Colonic mucosa (tissue), 4 donors: Measurements from ENCODE around the gene LRGUK. TPM values are rescaled to one million over a fixed set of nuclear protein-coding genes. Genes with fewer than 3 reads are reported as not detected.

Experiments used
- DNase-seq: peaks from one replicate; pipeline ENCODE4 v3.0.0-alpha.2; 2020
- H3K27ac ChIP-seq: fragments of 200-600 bp; one replicate; pipeline ENCODE4 v1.8.0; 2021
- H3K27me3 ChIP-seq: fragments of 200-600 bp; one replicate; pipeline ENCODE4 v1.8.0; 2021
- H3K36me3 ChIP-seq: fragments of 200-600 bp; one replicate; pipeline ENCODE4 v1.8.0; 2021
- H3K4me1 ChIP-seq: fragments of 200-600 bp; one replicate; pipeline ENCODE4 v1.8.0; 2021; ENCODE audit warnings: mild to moderate bottlenecking
- H3K4me3 ChIP-seq: fragments of 200-600 bp; one replicate; pipeline ENCODE4 v1.8.0; 2021
- H3K9ac ChIP-seq, 2 donors: one replicate each; pipeline ENCODE4 v1.7.0; 2013; ENCODE audit warnings: control low read depth in 2 of 2, low read depth in 2 of 2, low read length in 2 of 2
- H3K9me3 ChIP-seq: fragments of 200-600 bp; one replicate; pipeline ENCODE4 v1.8.0; 2021
- CTCF ChIP-seq: fragments of 200-600 bp; IDR thresholded peaks from one replicate; pipeline ENCODE4 v1.8.0; 2022; ENCODE audit warnings: antibody characterized with exemption, mild to moderate bottlenecking
- intact Hi-C: fragments of 100-400 bp; cut with DNase I; formaldehyde crosslinking; loops from one replicate; pipeline ENCODE4 v1.14.1; 2022
- total RNA-seq, 2 donors: library from RNA; stranded (reverse); fragmentation: NEBNext Ultra II Directional in 1 of 2; extraction: Animal tissue kit (Norgen Biotek cat#: 25700) in 1 of 2; gene quantifications; one replicate each; pipeline ENCODE4 v1.2.1, GENCODE V29; 2021
- donor health status: healthy.
- donor health status: DM: no; HTN: no; CAD: no.
- donor health status: DM: no; HTN: no; CAD: no.

The LRGUK gene
- total RNA-seq, 2 donors from 2014 or later, result 0.37 to 0.69 TPM

- no peaks in the 10 kb centered on the region for H3K27me3 ChIP-seq
- intact Hi-C loops, result no loop called here
- no peak overlapping the region for H3K4me3 ChIP-seq
- H3K4me1 ChIP-seq, result no peaks in the 10 kb centered on the region
- H3K27ac ChIP-seq, result no peak overlapping the region
- H3K9ac ChIP-seq, result no peak overlapping the region
- no peaks in the 10 kb centered on the region for H3K9me3 ChIP-seq
- TF ChIP-seq CTCF, result no peak
- DNase-seq, result no peak
- H3K36me3 ChIP-seq, result no peaks in the 10 kb centered on the region
Observed at GRCh38 chr7:134203186-134203889, 76.2 kb downstream of the LRGUK start.

GRCh38 chr7:134209322-134210015 lies 82.3 kb downstream of the LRGUK start:
- Histone ChIP-seq H3K27me3 (no peaks in the 10 kb centered on the region), H3K27ac (no peak overlapping the region), H3K36me3 (no peaks in the 10 kb centered on the region), H3K9ac (no peak overlapping the region), H3K4me1 (no peaks in the 10 kb centered on the region), H3K9me3 (no peaks in the 10 kb centered on the region), H3K4me3 (no peak overlapping the region)
- intact Hi-C loops, result no loop called here
- TF ChIP-seq CTCF, result no peak
- no peak for DNase-seq

- DNase-seq, result no peak
- H3K4me1 ChIP-seq, result no peaks in the 10 kb centered on the region
- TF ChIP-seq CTCF, result no peak
- no peak overlapping the region for H3K9ac ChIP-seq
- intact Hi-C loops, result no loop called here
- H3K27ac ChIP-seq, result no peak overlapping the region
- no peak overlapping the region for H3K4me3 ChIP-seq
- no peaks in the 10 kb centered on the region for H3K9me3 ChIP-seq
- H3K36me3 ChIP-seq, result no peaks in the 10 kb centered on the region
- H3K27me3 ChIP-seq, result no peaks in the 10 kb centered on the region
Observed at GRCh38 chr7:134210227-134210626, 83.1 kb downstream of the LRGUK start.

DNA sequence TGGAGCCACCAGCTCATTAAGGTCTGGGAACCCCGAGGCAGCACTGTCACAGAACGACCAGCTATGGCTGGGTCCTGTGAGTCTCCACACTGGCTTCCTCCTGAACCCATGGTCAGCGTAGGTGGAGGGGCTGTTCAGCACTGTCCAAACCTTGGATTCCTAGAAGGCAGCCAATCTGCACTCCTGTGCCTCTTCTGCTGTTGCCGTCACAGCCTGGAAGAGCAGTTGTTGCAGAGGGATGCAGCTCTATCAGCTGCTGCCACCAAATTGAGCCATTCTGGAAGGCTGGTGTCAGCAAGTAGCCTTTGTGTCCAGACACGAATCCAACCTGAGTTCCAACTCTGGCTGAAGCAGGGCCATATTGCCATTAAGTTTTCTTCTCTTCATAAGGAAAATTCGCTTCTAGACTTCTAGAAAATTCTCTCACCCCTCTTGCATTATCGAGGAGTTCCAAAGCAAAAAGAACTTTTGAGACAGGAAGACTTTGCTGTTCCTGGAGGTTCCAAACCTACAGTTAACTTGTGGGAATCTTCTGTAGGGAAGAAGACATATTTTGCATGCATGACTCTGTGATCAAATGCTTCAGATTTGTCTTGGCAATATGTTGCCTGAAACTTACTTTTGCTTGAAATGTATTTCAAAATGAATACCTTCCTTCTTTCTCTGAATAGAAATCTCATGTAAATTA lies 84.0 kb downstream of the LRGUK start:
- no peak overlapping the region for H3K27ac ChIP-seq
- no peak for TF ChIP-seq CTCF
- H3K4me1 ChIP-seq, result no peaks in the 10 kb centered on the region
- no peaks in the 10 kb centered on the region for H3K36me3 ChIP-seq
- H3K9me3 ChIP-seq, result no peaks in the 10 kb centered on the region
- H3K9ac ChIP-seq, result no peak overlapping the region
- H3K4me3 ChIP-seq, result no peak overlapping the region
- no peaks in the 10 kb centered on the region for H3K27me3 ChIP-seq
- intact Hi-C loops, result no loop called here
- DNase-seq, result no peak

- intact Hi-C loops, result no loop called here
- no peaks in the 10 kb centered on the region for H3K9me3 ChIP-seq
- TF ChIP-seq CTCF, result no peak
- no peak overlapping the region for H3K27ac ChIP-seq
- H3K4me3 ChIP-seq, result no peak overlapping the region
- H3K27me3 ChIP-seq, result no peaks in the 10 kb centered on the region
- no peaks in the 10 kb centered on the region for H3K4me1 ChIP-seq
- no peaks in the 10 kb centered on the region for H3K36me3 ChIP-seq
- H3K9ac ChIP-seq, result no peak overlapping the region
- no peak for DNase-seq
Observed at GRCh38 chr7:134211817-134212216, 84.7 kb downstream of the LRGUK start.
